ENCODE results near the gene RBM4.

Gene RBM4

GRCh38 chr11:66686801-66687750 lies 48.6 kb downstream of the RBM4 start:
- TF ChIP-seq CTCF (IDR thresholded peaks at IDR 0.05; ENCODE audit: low read depth, low read length): no peak

GRCh38 chr11:66687831-66688281 lies 49.4 kb downstream of the RBM4 start:
- no peak overlapping the region for H3K4me3 ChIP-seq (ENCODE audit: low read depth, low read length)
- TF ChIP-seq CTCF (IDR thresholded peaks at IDR 0.05; ENCODE audit: low read depth, low read length): no peak

More at GRCh38 chr11:66686801-66687750, 48.6 kb downstream of the RBM4 start:
- H3K4me3 ChIP-seq (ENCODE audit: low read depth, low read length): no peak overlapping the region

GRCh38 chr11:66688561-66689534 lies 50.3 kb downstream of the RBM4 start:
- no peak for TF ChIP-seq CTCF (IDR thresholded peaks at IDR 0.05; ENCODE audit: low read depth, low read length)
- H3K4me3 ChIP-seq (ENCODE audit: low read depth, low read length): no peak overlapping the region

- no peak for TF ChIP-seq CTCF (IDR thresholded peaks at IDR 0.05; ENCODE audit: low read depth, low read length)
These were observed 51.4 kb downstream of the RBM4 start for GRCh38 chr11:66689661-66690590.

GRCh38 chr11:66691311-66691980 lies 52.9 kb downstream of the RBM4 start:
- H3K4me3 ChIP-seq (ENCODE audit: low read depth, low read length): no peak overlapping the region
- no peak for TF ChIP-seq CTCF (IDR thresholded peaks at IDR 0.05; ENCODE audit: low read depth, low read length)

More at GRCh38 chr11:66689661-66690590, 51.4 kb downstream of the RBM4 start:
- no peak overlapping the region for H3K4me3 ChIP-seq (ENCODE audit: low read depth, low read length)

- H3K4me3 ChIP-seq (ENCODE audit: low read depth, low read length): no peak overlapping the region
- TF ChIP-seq CTCF (IDR thresholded peaks at IDR 0.05; ENCODE audit: low read depth, low read length): no peak
These were observed 53.9 kb downstream of the RBM4 start for GRCh38 chr11:66692446-66692845.

Data from WI38 (cell line).